Measurements from ENCODE around the gene AOC3.

GRCh38 chr17:42878924-42879595 lies 28.1 kb downstream of the AOC3 start:
- no peak for TF ChIP-seq POLR2AphosphoS5 (IDR thresholded peaks at IDR 0.05)
- TF ChIP-seq POLR2A (IDR thresholded peaks at IDR 0.05), result no peak
- no peak for TF ChIP-seq CTCF (IDR thresholded peaks at IDR 0.05)
- no peak for TF ChIP-seq EP300 (IDR thresholded peaks at IDR 0.05)
